Smooth muscle cell (in vitro differentiated cells): ENCODE results near the gene FGFR2. TPM values are rescaled to one million over a fixed set of nuclear protein-coding genes. Genes with fewer than 3 reads are reported as not detected.

ENCODE experiments used
- DNase-seq: peaks from one replicate; lab custom pipeline; 2025; ENCODE audit not compliant: unreplicated experiment; lab: John Stamatoyannopoulos, UW
- H2AFZ ChIP-seq: fragments of 200-600 bp; sonication (generic); 2 replicates; pipeline ENCODE4 v1.6.0; 2016; ENCODE audit warnings: antibody characterized with exemption, low read depth, mild to moderate bottlenecking
- H3F3A ChIP-seq: fragments of 200-600 bp; sonication (generic); 2 replicates; pipeline ENCODE4 v1.6.0; 2017; ENCODE audit warnings: antibody characterized with exemption, low read depth
- H3K27ac ChIP-seq: fragments of 200-600 bp; sonication (generic); 2 replicates; pipeline ENCODE4 v1.5.1; 2016; ENCODE audit warnings: low read depth, mild to moderate bottlenecking
- H3K27me3 ChIP-seq: fragments of 200-600 bp; sonication (generic); 2 replicates; pipeline ENCODE4 v1.6.1; 2016; ENCODE audit warnings: low read depth, mild to moderate bottlenecking
- H3K36me3 ChIP-seq: fragments of 200-600 bp; sonication (generic); 2 replicates; pipeline ENCODE4 v1.5.1; 2016; ENCODE audit warnings: low read depth
- H3K4me1 ChIP-seq: fragments of 200-600 bp; sonication (generic); 2 replicates; pipeline ENCODE4 v1.5.1; 2016; ENCODE audit warnings: low read depth
- H3K4me2 ChIP-seq: fragments of 200-600 bp; sonication (generic); 2 replicates; pipeline ENCODE4 v1.6.0; 2016; ENCODE audit warnings: mild to moderate bottlenecking
- H3K4me3 ChIP-seq: fragments of 200-600 bp; sonication (generic); 2 replicates; pipeline ENCODE4 v1.5.1; 2016; ENCODE audit warnings: mild to moderate bottlenecking
- H3K79me2 ChIP-seq: fragments of 200-600 bp; sonication (generic); 2 replicates; pipeline ENCODE4 v1.6.0; 2016; ENCODE audit warnings: low read depth, mild to moderate bottlenecking
- H3K9ac ChIP-seq: fragments of 200-600 bp; sonication (generic); 2 replicates; pipeline ENCODE4 v1.6.0; 2016; ENCODE audit warnings: low read depth
- H3K9me3 ChIP-seq: fragments of 200-600 bp; sonication (generic); replicated peaks from 2 replicates; pipeline ENCODE4 v1.5.1; 2016; ENCODE audit warnings: low read depth
- H4K20me1 ChIP-seq: fragments of 200-600 bp; sonication (generic); 2 replicates; pipeline ENCODE4 v1.6.0; 2016; ENCODE audit warnings: low read depth
- WGBS: methylation state at CpG from one replicate; pipeline ENCODE4 v1.1.7; 2016; ENCODE audit warnings: low lambda C conversion rate; 5-methylcytosine and 5-hydroxymethylcytosine counted together
- polyA plus RNA-seq: library from polyadenylated mRNA; unstranded; fragments of >200 nt; fragmentation: Nextera tagmentation; extraction: Ambion mirVana; gene quantifications from 2 replicates; pipeline ENCODE4 v1.2.1, GENCODE V29; 2016
- total RNA-seq: library from RNA; depleted of rRNA; stranded (reverse); fragments of >200 nt; gene quantifications from 2 replicates; pipeline ENCODE4 v1.2.3, GENCODE V29; 2014
- TF ChIP-seq, protein P1 (sequence below): fragments of 200-600 bp; sonication (generic); IDR thresholded peaks from 2 replicates; pipeline ENCODE4 v1.5.1; 2017; ENCODE audit warnings: borderline replicate concordance, mild to moderate bottlenecking, antibody characterized with exemption; ENCODE audit not compliant: insufficient read depth, poor library complexity, severe bottlenecking

Gene FGFR2
- total and polyA plus RNA-seq, 2 experiments from 2014 or later = 85.9 to 103 TPM

DNA sequence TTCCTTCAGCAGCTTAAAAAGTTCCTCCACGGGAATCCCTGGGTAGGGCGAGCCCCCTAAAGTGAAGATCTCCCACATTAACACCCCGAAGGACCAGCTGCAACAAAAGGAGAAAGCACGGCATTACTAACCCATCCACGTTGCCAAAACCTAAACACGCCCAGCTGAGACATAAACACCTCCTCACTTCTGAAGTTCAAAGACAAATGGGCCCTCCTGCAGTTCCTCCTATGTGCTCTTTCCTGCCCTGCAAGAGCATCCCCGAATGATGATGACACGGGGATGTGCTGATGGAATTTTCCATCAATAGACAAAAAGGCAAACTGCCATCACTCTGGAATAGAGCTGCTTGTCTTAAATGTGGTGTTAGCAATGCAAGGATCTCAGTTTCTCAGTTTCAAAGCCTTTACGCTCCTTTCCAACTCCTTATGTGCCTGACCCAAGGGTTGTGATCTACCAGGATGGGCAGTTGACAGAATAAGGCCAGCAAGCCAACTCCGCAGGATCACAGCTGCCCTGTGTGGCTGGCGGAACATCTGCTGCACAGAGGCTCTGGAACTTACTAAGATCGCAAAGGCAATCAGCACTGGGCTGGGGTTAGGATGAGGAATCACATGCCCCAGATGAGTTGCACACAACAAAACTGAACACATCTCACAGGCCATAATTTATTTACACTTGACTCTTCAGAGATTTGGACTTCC is 112.7 kb downstream of the FGFR2 start:
- H3K4me3 ChIP-seq = no peak overlapping the region
- no peak overlapping the region for H2AFZ ChIP-seq
- no peak for DNase-seq
- peaks cover 3% of the 10 kb centered on the region for H3K4me1 ChIP-seq
- TF ChIP-seq, protein P1, sequence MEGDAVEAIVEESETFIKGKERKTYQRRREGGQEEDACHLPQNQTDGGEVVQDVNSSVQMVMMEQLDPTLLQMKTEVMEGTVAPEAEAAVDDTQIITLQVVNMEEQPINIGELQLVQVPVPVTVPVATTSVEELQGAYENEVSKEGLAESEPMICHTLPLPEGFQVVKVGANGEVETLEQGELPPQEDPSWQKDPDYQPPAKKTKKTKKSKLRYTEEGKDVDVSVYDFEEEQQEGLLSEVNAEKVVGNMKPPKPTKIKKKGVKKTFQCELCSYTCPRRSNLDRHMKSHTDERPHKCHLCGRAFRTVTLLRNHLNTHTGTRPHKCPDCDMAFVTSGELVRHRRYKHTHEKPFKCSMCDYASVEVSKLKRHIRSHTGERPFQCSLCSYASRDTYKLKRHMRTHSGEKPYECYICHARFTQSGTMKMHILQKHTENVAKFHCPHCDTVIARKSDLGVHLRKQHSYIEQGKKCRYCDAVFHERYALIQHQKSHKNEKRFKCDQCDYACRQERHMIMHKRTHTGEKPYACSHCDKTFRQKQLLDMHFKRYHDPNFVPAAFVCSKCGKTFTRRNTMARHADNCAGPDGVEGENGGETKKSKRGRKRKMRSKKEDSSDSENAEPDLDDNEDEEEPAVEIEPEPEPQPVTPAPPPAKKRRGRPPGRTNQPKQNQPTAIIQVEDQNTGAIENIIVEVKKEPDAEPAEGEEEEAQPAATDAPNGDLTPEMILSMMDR = no peak
- WGBS = 76% methylated on average over 12 of the region's 12 CpGs
- H3K27me3 ChIP-seq = no peaks in the 10 kb centered on the region
- H3F3A ChIP-seq = peaks cover 55% of the 10 kb centered on the region
- H3K36me3 ChIP-seq = no peaks in the 10 kb centered on the region
- no peaks in the 10 kb centered on the region for H3K9me3 ChIP-seq
- H3K9ac ChIP-seq = no peak overlapping the region
- H3K4me2 ChIP-seq = no peak overlapping the region
- peaks cover 15% of the 10 kb centered on the region for H3K79me2 ChIP-seq
- peaks cover 20% of the 10 kb centered on the region for H4K20me1 ChIP-seq
- H3K27ac ChIP-seq = no peak overlapping the region

- H3K4me2 ChIP-seq = no peak overlapping the region
- peaks cover 11% of the 10 kb centered on the region for H3K79me2 ChIP-seq
- H3F3A ChIP-seq = peaks cover 55% of the 10 kb centered on the region
- H3K27me3 ChIP-seq = no peaks in the 10 kb centered on the region
- no peaks in the 10 kb centered on the region for H3K9me3 ChIP-seq
- no peak overlapping the region for H3K4me3 ChIP-seq
- no peaks in the 10 kb centered on the region for H3K4me1 ChIP-seq
- H3K9ac ChIP-seq = no peak overlapping the region
- TF ChIP-seq, protein P1 = no peak
- H3K36me3 ChIP-seq = peaks cover 7% of the 10 kb centered on the region
- H2AFZ ChIP-seq = no peak overlapping the region
- WGBS = 96% methylated on average over 13 of the region's 13 CpGs
- H4K20me1 ChIP-seq = peaks cover 14% of the 10 kb centered on the region
- H3K27ac ChIP-seq = no peak overlapping the region
- DNase-seq = no peak
Observed at GRCh38 chr10:121484816-121485215, 113.4 kb downstream of the FGFR2 start.

- TF ChIP-seq, protein P1 = no peak
- H3K36me3 ChIP-seq = peaks cover 11% of the 10 kb centered on the region
- no peak for DNase-seq
- H3K4me2 ChIP-seq = no peak overlapping the region
- no peaks in the 10 kb centered on the region for H3K27me3 ChIP-seq
- peaks cover 10% of the 10 kb centered on the region for H4K20me1 ChIP-seq
- peaks cover 51% of the 10 kb centered on the region for H3F3A ChIP-seq
- H2AFZ ChIP-seq = no peak overlapping the region
- WGBS = 91% methylated on average over 8 of the region's 8 CpGs
- peaks cover 11% of the 10 kb centered on the region for H3K79me2 ChIP-seq
- H3K9ac ChIP-seq = no peak overlapping the region
- H3K4me3 ChIP-seq = no peak overlapping the region
- H3K4me1 ChIP-seq = no peaks in the 10 kb centered on the region
- H3K27ac ChIP-seq = no peak overlapping the region
- no peaks in the 10 kb centered on the region for H3K9me3 ChIP-seq
Observed at GRCh38 chr10:121484401-121484800, 113.8 kb downstream of the FGFR2 start.

DNA sequence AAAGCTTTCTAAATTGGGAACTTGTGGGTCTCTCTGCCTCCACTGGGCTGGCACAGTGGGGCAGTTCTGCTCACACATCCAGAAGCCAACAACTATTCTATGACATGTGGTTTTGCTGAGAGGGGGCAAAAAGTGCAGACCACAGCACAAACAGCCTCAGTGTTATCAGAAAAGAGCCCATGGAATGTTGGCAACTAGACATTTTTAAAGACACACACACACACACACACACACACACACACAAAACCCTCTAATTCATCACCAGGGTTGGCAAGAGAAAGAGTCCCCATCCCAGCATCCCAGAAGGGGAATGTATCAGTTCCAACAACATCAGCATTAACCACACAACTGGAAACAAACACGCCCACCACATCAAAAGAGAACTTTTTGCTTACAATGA is 117.1 kb downstream of the FGFR2 start:
- 56% methylated on average over 1 of the region's 1 CpG for WGBS
- H3F3A ChIP-seq = peaks cover 46% of the 10 kb centered on the region
- DNase-seq = no peak
- H3K4me3 ChIP-seq = no peak overlapping the region
- H3K9ac ChIP-seq = no peak overlapping the region
- H3K4me1 ChIP-seq = no peaks in the 10 kb centered on the region
- no peak overlapping the region for H2AFZ ChIP-seq
- peaks cover 7% of the 10 kb centered on the region for H4K20me1 ChIP-seq
- no peaks in the 10 kb centered on the region for H3K9me3 ChIP-seq
- TF ChIP-seq, protein P1 = no peak
- peak overlapping the region; percentile 51 for H3K27ac ChIP-seq
- no peaks in the 10 kb centered on the region for H3K27me3 ChIP-seq
- peaks cover 12% of the 10 kb centered on the region for H3K36me3 ChIP-seq
- peaks cover 6% of the 10 kb centered on the region for H3K79me2 ChIP-seq
- H3K4me2 ChIP-seq = peak overlapping the region; percentile 49
